ENCODE results near the gene PPP1CC. TPM values are rescaled to one million over a fixed set of nuclear protein-coding genes. Genes with fewer than 3 reads are reported as not detected.
A peak's percentile ranks its signal among the peaks of the same experiment; 100 is the strongest.

Gene PPP1CC
- total RNA-seq, 1 donor from 2014 or later = 39.8 TPM

DNA sequence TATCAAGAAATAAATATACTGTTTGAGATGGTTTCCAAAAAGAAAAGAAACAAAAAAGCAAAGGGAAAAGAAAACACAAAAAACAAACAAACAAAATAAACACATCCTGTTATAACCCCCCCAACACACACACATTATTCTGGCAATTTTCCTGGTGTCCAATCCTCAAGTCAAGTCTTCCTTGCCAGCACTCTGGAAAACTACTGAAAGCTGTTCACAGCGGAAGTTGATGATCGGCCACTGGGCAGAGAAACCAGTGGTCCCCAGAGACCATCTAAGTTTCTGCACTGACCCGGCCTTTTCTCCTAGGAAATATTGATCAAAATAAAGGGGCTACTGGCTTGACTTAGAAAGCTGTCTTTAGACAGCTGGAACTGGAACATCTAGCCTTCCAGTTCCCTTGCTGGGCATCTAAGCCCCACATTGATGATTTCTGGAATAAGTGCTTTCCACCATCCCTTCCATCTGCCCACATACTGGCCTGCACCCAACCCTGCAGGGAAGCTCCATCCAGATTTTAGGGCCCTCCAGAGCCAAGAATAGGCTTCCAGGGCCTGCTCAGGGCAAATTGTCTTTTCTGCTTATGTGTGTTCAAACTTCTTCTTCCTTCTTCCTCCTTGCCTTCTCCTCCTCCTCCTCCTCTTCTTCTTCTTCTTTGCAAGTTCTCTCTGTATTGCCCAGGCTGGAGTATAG is 11.6 kb upstream of the PPP1CC start:
- intact Hi-C loops (cut with DNase I) = no loop called here
- Histone ChIP-seq H3K9me3 (no peaks in the 10 kb centered on the region), H3K36me3 (no peaks in the 10 kb centered on the region), H3K27ac (no peak overlapping the region), H3K4me3 (no peak overlapping the region), H3K27me3 (no peaks in the 10 kb centered on the region), H3K4me1 (no peaks in the 10 kb centered on the region)
- no peak for DNase-seq (ENCODE audit: low spot score in 2 of 2)
- TF ChIP-seq, protein P1, sequence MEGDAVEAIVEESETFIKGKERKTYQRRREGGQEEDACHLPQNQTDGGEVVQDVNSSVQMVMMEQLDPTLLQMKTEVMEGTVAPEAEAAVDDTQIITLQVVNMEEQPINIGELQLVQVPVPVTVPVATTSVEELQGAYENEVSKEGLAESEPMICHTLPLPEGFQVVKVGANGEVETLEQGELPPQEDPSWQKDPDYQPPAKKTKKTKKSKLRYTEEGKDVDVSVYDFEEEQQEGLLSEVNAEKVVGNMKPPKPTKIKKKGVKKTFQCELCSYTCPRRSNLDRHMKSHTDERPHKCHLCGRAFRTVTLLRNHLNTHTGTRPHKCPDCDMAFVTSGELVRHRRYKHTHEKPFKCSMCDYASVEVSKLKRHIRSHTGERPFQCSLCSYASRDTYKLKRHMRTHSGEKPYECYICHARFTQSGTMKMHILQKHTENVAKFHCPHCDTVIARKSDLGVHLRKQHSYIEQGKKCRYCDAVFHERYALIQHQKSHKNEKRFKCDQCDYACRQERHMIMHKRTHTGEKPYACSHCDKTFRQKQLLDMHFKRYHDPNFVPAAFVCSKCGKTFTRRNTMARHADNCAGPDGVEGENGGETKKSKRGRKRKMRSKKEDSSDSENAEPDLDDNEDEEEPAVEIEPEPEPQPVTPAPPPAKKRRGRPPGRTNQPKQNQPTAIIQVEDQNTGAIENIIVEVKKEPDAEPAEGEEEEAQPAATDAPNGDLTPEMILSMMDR (IDR thresholded peaks at IDR 0.05) = no peak

DNA sequence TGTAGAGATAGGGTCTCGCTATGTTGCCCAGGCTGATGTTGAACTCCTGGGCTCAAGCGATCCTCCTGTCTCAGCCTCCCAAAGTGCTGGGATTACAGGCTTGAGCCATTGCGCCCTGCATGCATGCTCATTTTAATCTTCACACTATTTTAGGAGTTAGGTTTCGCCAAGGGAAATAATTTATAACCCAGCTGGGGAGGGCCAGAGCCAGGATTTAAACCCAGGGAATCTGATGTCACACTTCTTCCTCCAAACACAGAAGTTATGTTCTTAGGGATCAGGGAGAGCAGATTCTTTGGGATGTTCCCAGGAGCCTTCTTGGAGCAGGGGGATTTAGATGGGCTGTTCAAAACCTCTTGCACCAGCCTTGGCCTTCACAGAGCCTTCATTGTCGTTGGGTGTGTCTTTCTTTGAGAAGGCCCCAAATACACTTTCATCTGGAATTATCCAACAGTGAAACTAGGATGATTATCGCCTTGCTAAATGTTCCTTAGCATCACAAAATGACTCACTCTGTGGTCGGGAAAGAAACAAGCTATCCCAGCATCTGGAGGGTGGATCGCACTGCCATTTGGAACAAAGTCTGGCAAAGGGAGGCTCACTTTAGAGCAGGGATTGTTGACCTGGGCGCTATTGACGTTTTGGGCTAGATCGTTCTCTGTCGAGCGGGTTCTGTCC is 8.2 kb upstream of the PPP1CC start:
- Histone ChIP-seq H3K4me1 (no peaks in the 10 kb centered on the region), H3K36me3 (no peaks in the 10 kb centered on the region), H3K9me3 (no peaks in the 10 kb centered on the region), H3K4me3 (no peak overlapping the region), H3K27ac (no peak overlapping the region), H3K27me3 (no peaks in the 10 kb centered on the region)
- DNase-seq (ENCODE audit: low spot score in 2 of 2) = no peak
- intact Hi-C loops (cut with DNase I) = no loop called here
- TF ChIP-seq, protein P1 (IDR thresholded peaks at IDR 0.05) = no peak

DNA sequence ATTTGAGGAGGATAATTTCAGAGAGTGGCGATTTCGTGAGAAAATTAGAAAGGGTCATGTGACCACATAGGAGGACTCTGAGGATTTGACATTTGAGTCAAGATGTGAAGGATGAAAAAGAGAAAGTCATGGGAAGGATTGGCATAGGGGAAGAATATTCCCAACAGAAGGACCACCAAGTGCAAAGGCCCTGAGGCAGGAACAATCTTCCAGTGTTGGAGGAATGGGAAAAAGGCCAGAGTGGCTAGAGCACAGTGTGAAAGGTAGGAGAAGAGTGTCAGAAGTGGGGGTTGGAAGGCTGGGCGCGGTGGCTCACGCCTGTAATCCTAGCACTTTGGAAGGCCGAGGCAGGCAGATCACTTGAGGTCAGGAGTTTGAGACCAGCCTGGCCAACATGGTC is 3.9 kb upstream of the PPP1CC start:
- intact Hi-C loops (cut with DNase I) = loop anchor here (10.0 kb wide), 3 partner anchors 132 to 1032 kb away; partner anchors contain the start of genes FAM222A, RAD9B, TCTN1 and VPS29
- no peak for DNase-seq (ENCODE audit: low spot score in 2 of 2)
- no peak overlapping the region for H3K27ac ChIP-seq

DNA sequence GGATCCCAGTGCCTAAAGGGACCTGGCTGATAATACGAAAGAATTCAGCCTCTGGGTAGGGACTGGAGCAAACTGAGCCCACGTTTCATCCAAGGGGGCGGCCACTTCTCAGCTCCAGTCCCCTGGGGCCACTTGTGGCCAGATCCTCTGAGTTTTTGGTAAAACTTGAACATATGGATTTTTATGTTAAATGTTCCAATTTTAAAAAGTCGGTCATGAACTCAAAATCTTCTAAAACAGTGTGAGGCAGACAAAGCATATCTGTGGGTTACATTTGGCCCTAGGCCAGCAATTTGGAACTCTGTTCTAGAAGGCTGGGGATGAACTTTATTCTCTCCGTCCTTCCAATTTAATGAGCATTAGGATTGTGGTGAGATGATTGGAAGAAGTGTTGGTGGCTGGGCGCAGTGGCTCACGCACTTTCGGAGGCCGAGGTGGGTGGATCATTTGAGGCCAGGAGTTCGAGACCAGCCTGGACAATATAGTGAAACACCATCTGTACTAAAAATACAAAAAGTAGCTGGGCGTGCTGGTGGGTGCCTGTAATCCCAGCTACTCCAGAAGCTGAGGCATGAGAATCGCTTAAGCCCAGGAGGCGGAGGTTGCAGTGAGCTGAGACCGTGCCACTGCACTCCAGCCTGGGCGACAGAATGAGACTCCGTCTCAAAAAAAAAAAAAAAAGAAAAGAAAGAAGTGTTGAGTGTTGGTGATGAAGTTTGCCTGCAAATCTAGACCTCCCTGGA is 3.0 kb upstream of the PPP1CC start:
- TF ChIP-seq, protein P1 (IDR thresholded peaks at IDR 0.05) = no peak
- intact Hi-C loops (cut with DNase I) = loop anchor here (2.0 to 10.0 kb wide), 4 partner anchors 99 to 1031 kb away; partner anchors contain the start of genes FAM222A, RAD9B, TCTN1 and VPS29
- no peak overlapping the region for H3K4me3 ChIP-seq
- DNase-seq (ENCODE audit: low spot score in 2 of 2) = no peak
- H3K4me1 ChIP-seq = peaks cover 0 to 12% of the 10 kb centered on the region in 2 donors
- H3K9me3 ChIP-seq = no peaks in the 10 kb centered on the region
- H3K27ac ChIP-seq = no peak overlapping the region
- H3K27me3 ChIP-seq = no peaks in the 10 kb centered on the region
- H3K36me3 ChIP-seq = no peaks in the 10 kb centered on the region

More for the DNA sequence above, 3.9 kb upstream of the PPP1CC start:
- H3K9me3 ChIP-seq = no peaks in the 10 kb centered on the region
- H3K27me3 ChIP-seq = no peaks in the 10 kb centered on the region
- no peaks in the 10 kb centered on the region for H3K36me3 ChIP-seq
- H3K4me1 ChIP-seq = peaks cover 0 to 6% of the 10 kb centered on the region in 2 donors
- TF ChIP-seq, protein P1 (IDR thresholded peaks at IDR 0.05) = no peak
- no peak overlapping the region for H3K4me3 ChIP-seq

DNA sequence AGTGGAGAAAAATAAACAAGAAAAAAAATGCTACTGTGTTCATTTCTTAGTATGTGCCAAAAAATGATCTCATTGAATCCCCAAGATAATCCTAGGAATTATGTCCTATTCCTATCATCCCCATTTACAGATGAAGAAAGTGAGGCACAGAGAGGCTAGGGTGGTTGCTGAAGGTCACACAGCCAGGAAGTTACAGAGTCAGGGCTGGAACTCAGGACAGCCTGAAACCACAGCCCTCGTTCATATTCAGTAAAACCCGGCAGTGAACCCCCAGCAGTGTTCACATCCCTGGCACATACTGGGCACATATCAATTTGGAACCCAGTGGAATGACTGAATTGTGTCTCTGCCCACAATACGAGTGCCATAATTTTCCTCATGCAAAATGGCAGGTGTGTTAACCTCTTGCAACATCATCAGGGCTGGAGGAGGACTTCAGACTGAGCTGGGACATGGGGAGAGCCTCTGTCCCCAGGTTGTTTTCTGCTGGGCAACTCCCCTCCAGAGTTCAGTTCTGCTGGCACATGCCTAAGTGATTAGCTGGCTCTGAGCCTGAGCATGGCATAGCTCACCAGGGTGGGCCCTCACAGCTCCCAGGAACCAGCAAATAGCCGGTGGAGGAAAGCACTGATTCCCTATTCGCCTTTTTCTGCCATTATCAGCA is 2.0 kb upstream of the PPP1CC start:
- Histone ChIP-seq H3K36me3 (no peaks in the 10 kb centered on the region), H3K4me3 (no peak overlapping the region), H3K27ac (peak overlapping the region; percentile 0 to 10), H3K4me1 (peaks cover 0 to 20% of the 10 kb centered on the region in 2 donors), H3K27me3 (no peaks in the 10 kb centered on the region), H3K9me3 (no peaks in the 10 kb centered on the region)
- intact Hi-C loops (cut with DNase I) = loop anchor here (2.0 to 10.0 kb wide), 5 partner anchors 100 to 1030 kb away; partner anchors contain the start of genes ARPC3, FAM222A, RAD9B and TCTN1
- TF ChIP-seq, protein P1 (IDR thresholded peaks at IDR 0.05) = no peak
- peak in 1 of 2 donors; percentile 19 for DNase-seq (ENCODE audit: low spot score in 2 of 2)
